Endothelial cell of umbilical vein (primary cell): Measurements from ENCODE around the gene NGLY1. TPM values are rescaled to one million over a fixed set of nuclear protein-coding genes. Genes with fewer than 3 reads are reported as not detected.

ENCODE experiments used
- BruUV-seq: library from RNA; stranded (reverse); fragments of 400-500 nt; replicated peaks from 2 replicates; lab custom pipeline; 2021; lab: Mats Ljungman, UMichigan
- CTCF ChIA-PET: fragments of 300-600, 350-600 bp; sonication (Branson Sonifier 250); formaldehyde crosslinking; loops from one replicate; lab custom pipeline; 2021; ENCODE audit warnings: antibody characterized with exemption, inconsistent platforms; lab: Charles Lee
- POLR2A ChIA-PET: fragments of 300-600, 350-600 bp; sonication (Branson Sonifier 250); formaldehyde crosslinking; loops from one replicate; lab custom pipeline; 2021; ENCODE audit warnings: antibody characterized with exemption, inconsistent platforms; lab: Charles Lee
- DNase-seq: peaks from one replicate; pipeline ENCODE4 v3.0.0-alpha.2; 2011; ENCODE audit warnings: low read depth, low spot score
- FAIRE-seq: peaks from 2 replicates; lab custom pipeline; 2011; peaks lifted over from hg19 to GRCh38; lab: Jason Lieb, UNC
- H2AFZ ChIP-seq: 2 replicates; pipeline ENCODE4 v1.6.0; 2012; ENCODE audit warnings: low read depth, low read length, control low read depth, inconsistent platforms
- H3K27ac ChIP-seq: 2 replicates; pipeline ENCODE4 v1.5.1; 2011; ENCODE audit warnings: low read depth, mild to moderate bottlenecking, control low read depth, low read length, moderate library complexity; ENCODE audit not compliant: insufficient read depth
- H3K27me3 ChIP-seq, 2 experiments: 2 replicates each; pipeline versions ENCODE4 v1.6.0 to v1.6.1; 2011; ENCODE audit warnings: low read length in 2 of 2, mixed read lengths in 1 of 2; ENCODE audit not compliant: control insufficient read depth in 2 of 2, insufficient read depth in 2 of 2
- H3K36me3 ChIP-seq, 2 experiments: 2 replicates in 1 of 2; 3 replicates in 1 of 2; pipeline ENCODE4 v1.5.1; 2011; ENCODE audit warnings: low read length in 2 of 2, mild to moderate bottlenecking in 1 of 2, moderate library complexity in 1 of 2; ENCODE audit not compliant: control insufficient read depth in 2 of 2, insufficient read depth in 2 of 2; ENCODE audit errors: extremely low read depth in 1 of 2
- H3K4me1 ChIP-seq: 3 replicates; pipeline ENCODE4 v1.5.1; 2011; ENCODE audit warnings: mild to moderate bottlenecking, low read length; ENCODE audit not compliant: control insufficient read depth, insufficient read depth; ENCODE audit errors: extremely low read depth
- H3K4me2 ChIP-seq: 2 replicates; pipeline ENCODE4 v1.6.1; 2011; ENCODE audit warnings: low read length, control low read depth, mixed read lengths; ENCODE audit not compliant: insufficient read depth
- H3K4me3 ChIP-seq, 3 experiments: fragments of 200-600 bp in 1 of 3; sonication (generic), shearing (Covaris generic) in 1 of 3; replicated peaks in 1 of 3; 2 replicates each; pipeline ENCODE4 v1.5.1; 2011 to 2016; ENCODE audit warnings: control low read depth in 3 of 3, low read length in 3 of 3, mild to moderate bottlenecking in 2 of 3, inconsistent platforms in 1 of 3, low read depth in 1 of 3, moderate library complexity in 1 of 3; ENCODE audit not compliant: insufficient read depth in 1 of 3
- H3K79me2 ChIP-seq: 2 replicates; pipeline ENCODE4 v1.6.0; 2012; ENCODE audit warnings: low read length, inconsistent platforms; ENCODE audit not compliant: control insufficient read depth, insufficient read depth
- H3K9ac ChIP-seq: replicated peaks from 2 replicates; pipeline ENCODE3; 2011; ENCODE audit warnings: low read length, control low read depth; ENCODE audit not compliant: insufficient read depth; ENCODE audit errors: extremely low read depth
- H3K9me1 ChIP-seq: replicated peaks from 3 replicates; pipeline ENCODE4 v1.6.0; 2011; ENCODE audit warnings: mild to moderate bottlenecking, low read length; ENCODE audit not compliant: control insufficient read depth, insufficient read depth; ENCODE audit errors: extremely low read depth
- H3K9me3 ChIP-seq: replicated peaks from 2 replicates; pipeline ENCODE4 v1.5.1; 2012; ENCODE audit warnings: low read length, inconsistent platforms; ENCODE audit not compliant: control insufficient read depth, insufficient read depth
- H4K20me1 ChIP-seq: replicated peaks from 2 replicates; pipeline ENCODE3; 2011; ENCODE audit warnings: mild to moderate bottlenecking, low read length; ENCODE audit not compliant: control insufficient read depth, insufficient read depth; ENCODE audit errors: extremely low read depth
- EZH2 ChIP-seq: IDR thresholded peaks from 2 replicates; pipeline ENCODE4 v1.6.1; 2012; ENCODE audit warnings: borderline replicate concordance, low read depth, mild to moderate bottlenecking, moderate library complexity, low read length, inconsistent platforms; ENCODE audit not compliant: severe bottlenecking
- FOS ChIP-seq: IDR thresholded peaks from 2 replicates; pipeline ENCODE4 v1.6.1; 2011; ENCODE audit warnings: mild to moderate bottlenecking, low read length, moderate library complexity, borderline replicate concordance; ENCODE audit not compliant: insufficient read depth
- GATA2 ChIP-seq: IDR thresholded peaks from 2 replicates; pipeline ENCODE4 v1.7.0; 2011; ENCODE audit warnings: low read depth, mild to moderate bottlenecking, moderate library complexity, mixed read lengths, low read length; ENCODE audit not compliant: insufficient read length, insufficient read depth
- JUN ChIP-seq: IDR thresholded peaks from 2 replicates; pipeline ENCODE4 v1.6.1; 2011; ENCODE audit warnings: borderline replicate concordance, low read depth; ENCODE audit not compliant: insufficient read length, insufficient read depth
- MYC ChIP-seq: IDR thresholded peaks from one replicate; pipeline ENCODE4 v1.6.1; 2011; ENCODE audit warnings: mild to moderate bottlenecking, low read depth, low read length
- POLR2A ChIP-seq: IDR thresholded peaks from 2 replicates; pipeline ENCODE4 v1.6.1; 2012; ENCODE audit warnings: low read depth, mild to moderate bottlenecking, control low read depth, low read length
- POLR2AphosphoS5 ChIP-seq: IDR thresholded peaks from 2 replicates; pipeline ENCODE4 v1.6.1; 2012; ENCODE audit warnings: low read depth, mild to moderate bottlenecking, control low read depth, low read length, moderate library complexity; ENCODE audit not compliant: insufficient read depth
- dilution Hi-C: fragments of 300-500 bp; cut with MboI; formaldehyde crosslinking; loops from one replicate; pipeline ENCODE4 v1.15.0; 2019; ENCODE audit warnings: low sequenced_read_pairs; ENCODE audit not compliant: extremely low pct_ligation_motif_present
- intact Hi-C: fragments of 100-400 bp; cut with micrococcal nuclease; formaldehyde crosslinking; loops from one replicate; pipeline ENCODE4 v1.10.0; 2022
- polyA plus RNA-seq, 4 experiments: library from polyadenylated mRNA; depleted of rRNA in 3 of 4; stranded (reverse) in 3 of 4; unstranded in 1 of 4; fragments of >200 nt; gene quantifications; 2 replicates each; pipeline versions ENCODE4 v1.2.1 to v1.2.3, GENCODE V29; 2011 to 2012; ENCODE audit warnings: missing spikeins in 1 of 4
- small RNA-seq: library from RNA; depleted of rRNA; stranded (forward); fragments of <200 nt; gene quantifications from one replicate; pipeline ENCODE3, GENCODE V24; 2012; ENCODE audit warnings: low replicate concordance, low read depth; ENCODE audit not compliant: insufficient read depth, insufficient read length
- total RNA-seq: library from RNA; stranded (reverse); gene quantifications from 2 replicates; pipeline ENCODE4 v1.2.3, GENCODE V29; 2021
- TF ChIP-seq, protein P1 (sequence below), 2 donors: IDR thresholded peaks; 1 replicate in 1 of 2; 2 replicates in 1 of 2; pipeline ENCODE4 v1.5.1; 2011; ENCODE audit warnings: low read length in 2 of 2, mild to moderate bottlenecking in 2 of 2, moderate library complexity in 2 of 2, control low read depth in 1 of 2, inconsistent platforms in 1 of 2, low read depth in 1 of 2; ENCODE audit not compliant: insufficient read depth in 1 of 2; ENCODE audit errors: extremely low read depth in 1 of 2
- TF ChIP-seq, protein P2 (sequence below): IDR thresholded peaks from 2 replicates; pipeline ENCODE4 v1.6.1; 2011; ENCODE audit not compliant: insufficient read depth, insufficient read length

The NGLY1 gene
- total and polyA plus RNA-seq, 2 donors (not counting 3 experiments of a cell fraction or from before 2014, with no cell fraction given), result 5.3 to 29.6 TPM

DNA sequence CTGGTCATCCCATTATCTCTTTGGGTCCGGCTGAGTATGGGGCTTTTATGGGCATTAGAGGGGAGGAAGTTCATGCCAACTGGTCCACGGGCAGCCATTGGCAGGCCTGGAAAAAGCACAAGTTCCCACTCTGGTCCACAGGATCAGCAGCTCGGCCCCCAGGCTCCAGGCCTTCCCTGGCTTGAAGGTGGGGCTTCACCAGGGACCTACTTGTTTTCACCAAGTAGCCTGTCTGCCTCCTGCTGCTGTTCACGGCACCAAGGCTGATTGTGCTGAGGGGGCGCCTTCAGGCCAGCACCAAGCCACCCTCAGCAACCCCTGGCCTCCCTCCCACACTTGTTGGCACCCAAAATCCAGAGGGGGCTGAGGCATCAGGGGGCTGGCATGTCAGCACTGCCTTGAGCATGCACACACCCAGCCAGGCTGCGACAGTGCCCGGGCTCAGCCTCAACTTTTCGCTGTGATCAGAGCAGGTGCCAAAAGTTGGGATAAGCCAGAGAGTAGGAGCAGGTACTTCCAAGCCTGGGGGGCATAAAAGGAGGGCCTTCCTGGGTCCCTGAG is 109.4 kb downstream of the NGLY1 start:
- Histone ChIP-seq H4K20me1 (no peaks in the 10 kb centered on the region), H3K79me2 (no peaks in the 10 kb centered on the region), H3K4me2 (no peak overlapping the region), H3K9ac (no peak overlapping the region), H3K4me3 (no peak overlapping the region), H3K27ac (no peak overlapping the region), H3K27me3 (peaks cover 2 to 4% of the 10 kb centered on the region in 2 experiments), H3K9me1 (no peaks in the 10 kb centered on the region), H3K9me3 (no peaks in the 10 kb centered on the region), H3K36me3 (no peaks in the 10 kb centered on the region), H2AFZ (no peak overlapping the region), H3K4me1 (no peaks in the 10 kb centered on the region)
- POLR2A ChIA-PET, result no interaction called here
- DNase-seq (no peak), FAIRE-seq (no peak)
- dilution Hi-C loops, result no loop called here
- intact Hi-C loops, result no loop called here
- BruUV-seq, result no TSS peak
- CTCF ChIA-PET, result interaction anchor here (1.1 kb wide), 1 partner anchor 26 kb away, joined by 3 read pairs; no protein-coding TSS in a partner anchor
- TF ChIP-seq, protein P1, sequence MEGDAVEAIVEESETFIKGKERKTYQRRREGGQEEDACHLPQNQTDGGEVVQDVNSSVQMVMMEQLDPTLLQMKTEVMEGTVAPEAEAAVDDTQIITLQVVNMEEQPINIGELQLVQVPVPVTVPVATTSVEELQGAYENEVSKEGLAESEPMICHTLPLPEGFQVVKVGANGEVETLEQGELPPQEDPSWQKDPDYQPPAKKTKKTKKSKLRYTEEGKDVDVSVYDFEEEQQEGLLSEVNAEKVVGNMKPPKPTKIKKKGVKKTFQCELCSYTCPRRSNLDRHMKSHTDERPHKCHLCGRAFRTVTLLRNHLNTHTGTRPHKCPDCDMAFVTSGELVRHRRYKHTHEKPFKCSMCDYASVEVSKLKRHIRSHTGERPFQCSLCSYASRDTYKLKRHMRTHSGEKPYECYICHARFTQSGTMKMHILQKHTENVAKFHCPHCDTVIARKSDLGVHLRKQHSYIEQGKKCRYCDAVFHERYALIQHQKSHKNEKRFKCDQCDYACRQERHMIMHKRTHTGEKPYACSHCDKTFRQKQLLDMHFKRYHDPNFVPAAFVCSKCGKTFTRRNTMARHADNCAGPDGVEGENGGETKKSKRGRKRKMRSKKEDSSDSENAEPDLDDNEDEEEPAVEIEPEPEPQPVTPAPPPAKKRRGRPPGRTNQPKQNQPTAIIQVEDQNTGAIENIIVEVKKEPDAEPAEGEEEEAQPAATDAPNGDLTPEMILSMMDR (IDR thresholded peaks at IDR 0.05; ENCODE audit: extremely low read depth in 1 of 2, insufficient read depth in 1 of 2, low read depth in 1 of 2, low read length in 2 of 2), result no peak
- no peak for TF ChIP-seq POLR2A
- TF ChIP-seq, protein P2, sequence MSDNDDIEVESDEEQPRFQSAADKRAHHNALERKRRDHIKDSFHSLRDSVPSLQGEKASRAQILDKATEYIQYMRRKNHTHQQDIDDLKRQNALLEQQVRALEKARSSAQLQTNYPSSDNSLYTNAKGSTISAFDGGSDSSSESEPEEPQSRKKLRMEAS, result no peak
- no peak for TF ChIP-seq EZH2
- no peak for TF ChIP-seq JUN
- no peak for TF ChIP-seq GATA2
- TF ChIP-seq MYC, result no peak
- TF ChIP-seq POLR2AphosphoS5, result no peak
- no peak for TF ChIP-seq FOS

Small RNAs within 50 kb of the gene (small RNA-seq; reads per million reads assigned to genes)
- not detected for gene CRIP1P2

Other genes with a start within 250 kb of the NGLY1 start
- 98.9 and 102 TPM in 2 replicates for gene TOP2B, start 118.5 kb downstream of the NGLY1 start, total RNA-seq
- gene TOP2B, start 118.5 kb downstream of the NGLY1 start, polyA plus RNA-seq, result 12.9 and 20.4 TPM in 2 replicates
- gene OXSM, start 6.6 kb upstream of the NGLY1 start, total RNA-seq, result 8.0 and 9.0 TPM in 2 replicates
- 8.1 and 8.3 TPM in 2 replicates for gene OXSM, start 6.6 kb upstream of the NGLY1 start, polyA plus RNA-seq